HUES6 (cell line): ENCODE data around the gene IL7R.

Source experiments
- H3K27ac ChIP-seq: 2 replicates; pipeline ENCODE4 v1.7.0; 2013; ENCODE audit warnings: low read depth, mild to moderate bottlenecking, low read length, inconsistent platforms
- H3K27me3 ChIP-seq: 2 replicates; pipeline ENCODE4 v1.6.1; 2013; ENCODE audit warnings: low read length; ENCODE audit not compliant: control insufficient read depth, insufficient read depth
- H3K36me3 ChIP-seq: 2 replicates; pipeline ENCODE4 v1.6.1; 2013; ENCODE audit warnings: low read length; ENCODE audit not compliant: control insufficient read depth, insufficient read depth
- H3K4me1 ChIP-seq: 2 replicates; pipeline ENCODE4 v1.6.1; 2013; ENCODE audit warnings: low read length; ENCODE audit not compliant: control insufficient read depth, insufficient read depth
- H3K4me3 ChIP-seq: 2 replicates; pipeline ENCODE4 v1.5.1; 2013; ENCODE audit warnings: low read depth, low read length
- H3K9ac ChIP-seq: one replicate; pipeline ENCODE4 v1.6.1; 2013; ENCODE audit warnings: mild to moderate bottlenecking, low read length
- H3K9me3 ChIP-seq: 2 replicates; pipeline ENCODE4 v1.6.1; 2013; ENCODE audit warnings: low read depth, low read length; ENCODE audit not compliant: control insufficient read depth, insufficient read depth

The IL7R gene

GRCh38 chr5:35908814-35909213 lies 52.1 kb downstream of the IL7R start:
- Histone ChIP-seq H3K9me3 (peaks cover 15% of the 10 kb centered on the region), H3K36me3 (no peaks in the 10 kb centered on the region), H3K4me3 (no peak overlapping the region), H3K9ac (no peak overlapping the region), H3K27me3 (no peaks in the 10 kb centered on the region), H3K27ac (no peak overlapping the region), H3K4me1 (peaks cover 8% of the 10 kb centered on the region)

GRCh38 chr5:35919191-35919590 lies 62.5 kb downstream of the IL7R start:
- H3K9me3 ChIP-seq = no peaks in the 10 kb centered on the region
- no peaks in the 10 kb centered on the region for H3K4me1 ChIP-seq

GRCh38 chr5:35920890-35921289 lies 64.2 kb downstream of the IL7R start:
- no peak overlapping the region for H3K4me3 ChIP-seq
- H3K36me3 ChIP-seq = no peaks in the 10 kb centered on the region
- no peaks in the 10 kb centered on the region for H3K4me1 ChIP-seq
- H3K9ac ChIP-seq = no peak overlapping the region
- H3K27me3 ChIP-seq = peaks cover 42% of the 10 kb centered on the region
- no peaks in the 10 kb centered on the region for H3K9me3 ChIP-seq
- no peak overlapping the region for H3K27ac ChIP-seq

More at GRCh38 chr5:35919191-35919590, 62.5 kb downstream of the IL7R start:
- Histone ChIP-seq H3K4me3 (no peak overlapping the region), H3K27me3 (peaks cover 25% of the 10 kb centered on the region), H3K36me3 (no peaks in the 10 kb centered on the region), H3K27ac (no peak overlapping the region), H3K9ac (no peak overlapping the region)

GRCh38 chr5:35921930-35922329 lies 65.2 kb downstream of the IL7R start:
- no peak overlapping the region for H3K9ac ChIP-seq
- H3K4me3 ChIP-seq = no peak overlapping the region
- peaks cover 51% of the 10 kb centered on the region for H3K27me3 ChIP-seq
- no peaks in the 10 kb centered on the region for H3K36me3 ChIP-seq
- H3K4me1 ChIP-seq = no peaks in the 10 kb centered on the region; the same call in 1 of the 2 replicates
- H3K27ac ChIP-seq = no peak overlapping the region
- no peaks in the 10 kb centered on the region for H3K9me3 ChIP-seq

- Histone ChIP-seq H3K4me3 (no peak overlapping the region), H3K9ac (no peak overlapping the region), H3K36me3 (no peaks in the 10 kb centered on the region), H3K9me3 (no peaks in the 10 kb centered on the region), H3K4me1 (no peaks in the 10 kb centered on the region; the same call in 1 of the 2 replicates), H3K27me3 (peaks cover 56% of the 10 kb centered on the region), H3K27ac (no peak overlapping the region)
Observed at GRCh38 chr5:35922468-35922867, 65.8 kb downstream of the IL7R start.

GRCh38 chr5:35924122-35924949 lies 67.6 kb downstream of the IL7R start:
- no peak overlapping the region for H3K27ac ChIP-seq
- peaks cover 73% of the 10 kb centered on the region for H3K27me3 ChIP-seq
- no peaks in the 10 kb centered on the region for H3K36me3 ChIP-seq
- no peak overlapping the region for H3K9ac ChIP-seq
- no peaks in the 10 kb centered on the region for H3K9me3 ChIP-seq
- H3K4me1 ChIP-seq = no peaks in the 10 kb centered on the region; the same call in 1 of the 2 replicates
- no peak overlapping the region for H3K4me3 ChIP-seq

GRCh38 chr5:35924950-35925722 lies 68.4 kb downstream of the IL7R start:
- H3K36me3 ChIP-seq = no peaks in the 10 kb centered on the region
- no peaks in the 10 kb centered on the region for H3K9me3 ChIP-seq
- peaks cover 76% of the 10 kb centered on the region for H3K27me3 ChIP-seq
- no peaks in the 10 kb centered on the region; the same call in 1 of the 2 replicates for H3K4me1 ChIP-seq
- no peak overlapping the region for H3K27ac ChIP-seq
- no peak overlapping the region for H3K4me3 ChIP-seq
- no peak overlapping the region for H3K9ac ChIP-seq

- Histone ChIP-seq H3K9me3 (no peaks in the 10 kb centered on the region), H3K36me3 (no peaks in the 10 kb centered on the region), H3K4me3 (no peak overlapping the region; the same call in 1 of the 2 replicates), H3K27ac (no peak overlapping the region), H3K4me1 (no peaks in the 10 kb centered on the region; the same call in 1 of the 2 replicates), H3K9ac (no peak overlapping the region), H3K27me3 (peaks cover 79% of the 10 kb centered on the region)
Observed at GRCh38 chr5:35926389-35927051, 69.8 kb downstream of the IL7R start.
